K562 (cell line): Measurements from ENCODE around the gene VWA7. TPM values are rescaled to one million over a fixed set of nuclear protein-coding genes. Genes with fewer than 3 reads are reported as not detected.

Experiments
- ARID2 ChIP-seq: fragments of 450-650 bp; IDR thresholded peaks from 2 replicates; pipeline ENCODE4 v1.6.1; 2017; ENCODE audit warnings: antibody characterized with exemption, mild to moderate bottlenecking
- BHLHE40 ChIP-seq: IDR thresholded peaks from 2 replicates; pipeline ENCODE4 v1.6.1; 2011; ENCODE audit warnings: low read length, improper control_type of control experiment
- BRCA1 ChIP-seq, 2 experiments: fragments of 450-650 bp in 1 of 2; sonication (generic) in 1 of 2; formaldehyde crosslinking in 1 of 2; IDR thresholded peaks; 2 replicates each; pipeline versions ENCODE4 v1.5.0 to v1.6.1; 2017 to 2020; ENCODE audit warnings: mild to moderate bottlenecking in 1 of 2, missing genetic modification reagents in 1 of 2
- CHD4 ChIP-seq: fragments of 200-600 bp; sonication (generic); IDR thresholded peaks from 3 replicates; pipeline ENCODE4 v1.6.1; 2012; ENCODE audit warnings: low read depth, mild to moderate bottlenecking, mixed read lengths, low read length, inconsistent platforms; ENCODE audit not compliant: insufficient read depth, insufficient replicate concordance, poor library complexity, severe bottlenecking
- ELF2 ChIP-seq: fragments of 250-450 bp; sonication (Bioruptor Pico); IDR thresholded peaks from 2 replicates; pipeline ENCODE4 v1.5.0; 2021; ENCODE audit warnings: mild to moderate bottlenecking
- FOXJ3 ChIP-seq: sonication (generic); formaldehyde crosslinking; IDR thresholded peaks from 2 replicates; pipeline ENCODE4 v1.4.0; 2020; ENCODE audit warnings: mild to moderate bottlenecking, missing genetic modification reagents
- FOXK2 ChIP-seq, 2 experiments: fragments of 450-650 bp; IDR thresholded peaks in 1 of 2; conservative IDR thresholded peaks in 1 of 2; 2 replicates each; pipeline ENCODE4 v1.6.1; 2016; ENCODE audit warnings: low read depth in 2 of 2, mild to moderate bottlenecking in 1 of 2
- HMG20A ChIP-seq: fragments of 450-650 bp; formaldehyde crosslinking; conservative IDR thresholded peaks from 2 replicates; pipeline ENCODE4 v1.4.0; 2020; ENCODE audit warnings: mild to moderate bottlenecking, mixed read lengths
- KDM1A ChIP-seq, 2 experiments: fragments of 450-650 bp; IDR thresholded peaks; 2 replicates each; pipeline ENCODE4 v1.6.1; 2016; ENCODE audit warnings: mild to moderate bottlenecking in 2 of 2
- MAFF ChIP-seq: IDR thresholded peaks from 2 replicates; pipeline ENCODE4 v1.6.1; 2012; ENCODE audit warnings: low read length, improper control_type of control experiment
- PHF21A ChIP-seq: fragments of 450-650 bp; IDR thresholded peaks from 2 replicates; pipeline ENCODE4 v1.6.1; 2017; ENCODE audit warnings: low read depth, borderline replicate concordance
- POLR2AphosphoS5 ChIP-seq: IDR thresholded peaks from 2 replicates; pipeline ENCODE4 v1.6.1; 2011; ENCODE audit warnings: mild to moderate bottlenecking, low read depth, low read length, moderate library complexity; ENCODE audit not compliant: control insufficient read depth, insufficient read depth
- POLR2G ChIP-seq: fragments of 200-400 bp; formaldehyde crosslinking; IDR thresholded peaks from 2 replicates; pipeline ENCODE4 v1.6.1; 2017; ENCODE audit warnings: low read depth, mild to moderate bottlenecking, antibody characterized with exemption, low read length, moderate library complexity
- RAD51 ChIP-seq: fragments of 450-650 bp; IDR thresholded peaks from 2 replicates; pipeline ENCODE4 v1.7.1; 2016; ENCODE audit warnings: low read depth, mild to moderate bottlenecking, borderline replicate concordance
- SRSF7 ChIP-seq: fragments of 200-400 bp; formaldehyde crosslinking; optimal IDR thresholded peaks from 2 replicates; pipeline ENCODE3; 2017; ENCODE audit warnings: mild to moderate bottlenecking, low read depth, low read length
- TAF7 ChIP-seq: fragments of 450-650 bp; IDR thresholded peaks from 2 replicates; pipeline ENCODE4 v1.6.1; 2016; ENCODE audit warnings: missing genetic modification characterization, missing compliant biosample characterization
- YY1 ChIP-seq, 3 experiments: IDR thresholded peaks; 2 replicates each; pipeline ENCODE4 v1.6.1; 2011; ENCODE audit warnings: low read length in 2 of 3, mild to moderate bottlenecking in 2 of 3, moderate library complexity in 2 of 3, borderline replicate concordance in 1 of 3, control low read depth in 1 of 3, low read depth in 1 of 3; ENCODE audit not compliant: insufficient read depth in 3 of 3, insufficient replicate concordance in 2 of 3, control insufficient read depth in 1 of 3, insufficient read length in 1 of 3; ENCODE audit errors: extremely low read depth in 1 of 3
- ZNF212 ChIP-seq: fragments of 450-650 bp; formaldehyde crosslinking; IDR thresholded peaks from 2 replicates; pipeline ENCODE4 v1.4.0; 2020; ENCODE audit warnings: mild to moderate bottlenecking
- ZNF224 ChIP-seq: sonication (generic); formaldehyde crosslinking; IDR thresholded peaks from 2 replicates; pipeline ENCODE4 v1.8.0; 2022; ENCODE audit warnings: mild to moderate bottlenecking, missing genetic modification reagents
- ZNF253 ChIP-seq: fragments of 250-450 bp; sonication (Bioruptor Pico); conservative IDR thresholded peaks from 2 replicates; pipeline ENCODE4 v1.6.1; 2021; ENCODE audit warnings: mild to moderate bottlenecking
- polyA plus RNA-seq, 8 experiments: library from polyadenylated mRNA; depleted of rRNA in 4 of 8; stranded (reverse) in 5 of 8; unstranded in 3 of 8; fragments of >200 nt; fragmentation: Nextera tagmentation in 2 of 8; fragmentation: Illumina TruSeq in 1 of 8; extraction: Ambion mirVana in 2 of 8; extraction: Trizol in 1 of 8; gene quantifications; 2 replicates each; pipeline versions ENCODE4 v1.2.1 to v1.2.3, GENCODE V29; 2011 to 2014; ENCODE audit warnings: inconsistent platforms in 1 of 8, missing spikeins in 1 of 8
- total RNA-seq, 7 experiments: library from RNA; depleted of rRNA in 6 of 7; stranded (reverse); fragments of >200 nt in 6 of 7; fragmentation: Illumina TruSeq in 2 of 7; extraction: Trizol in 2 of 7; gene quantifications; 2 replicates each; pipeline versions ENCODE4 v1.2.1 to v1.2.3, GENCODE V29; 2011 to 2021; ENCODE audit warnings: low replicate concordance in 1 of 7
- TF ChIP-seq, protein P1 (sequence below): fragments of 250-450 bp; sonication (Bioruptor Pico); IDR thresholded peaks from 2 replicates; pipeline ENCODE4 v1.5.0; 2021; ENCODE audit warnings: mild to moderate bottlenecking, borderline replicate concordance
- TF ChIP-seq, protein P2 (sequence below), 3 experiments: IDR thresholded peaks in 2 of 3; conservative IDR thresholded peaks in 1 of 3; 2 replicates each; pipeline ENCODE4 v1.5.1; 2011 to 2012; ENCODE audit warnings: low read length in 3 of 3, mild to moderate bottlenecking in 3 of 3, control low read depth in 2 of 3, improper control_type of control experiment in 1 of 3, inconsistent platforms in 1 of 3, low read depth in 1 of 3, mixed read lengths in 1 of 3, moderate library complexity in 1 of 3; ENCODE audit not compliant: insufficient read depth in 2 of 3

Gene VWA7
- total and polyA plus RNA-seq, 9 of the 15 experiments (the other 6 are each of a cell fraction or from before 2014, with no cell fraction given), result 0.18 to 2.9 (median 0.95) TPM

DNA sequence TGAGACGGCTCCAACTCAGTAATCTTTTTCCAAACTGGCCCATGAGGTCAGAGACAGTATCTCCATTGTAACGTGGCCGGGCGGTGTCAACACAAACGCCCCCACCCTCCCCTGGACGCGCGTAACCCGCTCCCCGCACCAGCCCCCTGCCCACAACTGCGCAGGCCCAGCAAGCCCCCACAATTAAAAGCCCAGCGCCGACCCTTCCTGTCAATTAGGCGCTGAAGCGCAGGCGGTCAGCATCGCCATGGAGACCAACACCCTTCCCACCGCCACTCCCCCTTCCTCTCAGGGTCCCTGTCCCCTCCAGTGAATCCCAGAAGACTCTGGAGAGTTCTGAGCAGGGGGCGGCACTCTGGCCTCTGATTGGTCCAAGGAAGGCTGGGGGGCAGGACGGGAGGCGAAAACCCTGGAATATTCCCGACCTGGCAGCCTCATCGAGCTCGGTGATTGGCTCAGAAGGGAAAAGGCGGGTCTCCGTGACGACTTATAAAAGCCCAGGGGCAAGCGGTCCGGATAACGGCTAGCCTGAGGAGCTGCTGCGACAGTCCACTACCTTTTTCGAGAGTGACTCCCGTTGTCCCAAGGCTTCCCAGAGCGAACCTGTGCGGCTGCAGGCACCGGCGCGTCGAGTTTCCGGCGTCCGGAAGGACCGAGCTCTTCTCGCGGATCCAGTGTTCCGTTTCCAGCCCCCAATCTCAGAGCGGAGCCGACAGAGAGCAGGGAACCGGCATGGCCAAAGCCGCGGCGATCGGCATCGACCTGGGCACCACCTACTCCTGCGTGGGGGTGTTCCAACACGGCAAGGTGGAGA lies 38.1 kb upstream of the VWA7 start, which contains the start of the genes HSPA1A and HSPA1L (continued):
- no peak for TF ChIP-seq YY1 (IDR thresholded peaks at IDR 0.05; ENCODE audit: borderline replicate concordance in 1 of 3, control insufficient read depth in 1 of 3, extremely low read depth in 1 of 3, insufficient read depth in 3 of 3, insufficient read length in 1 of 3, insufficient replicate concordance in 2 of 3, low read depth in 1 of 3, low read length in 2 of 3)
- no peak for TF ChIP-seq ZNF253 (CRISPR knock-in tag)
- TF ChIP-seq FOXJ3, result no peak
- TF ChIP-seq POLR2G, result peak; percentile 99
- 0 out of 2 replicates have a peak, but pooled peaks have one; percentile 3 for TF ChIP-seq ZNF224
- TF ChIP-seq TAF7 (tag), result peak; percentile 89
- TF ChIP-seq, protein P1, sequence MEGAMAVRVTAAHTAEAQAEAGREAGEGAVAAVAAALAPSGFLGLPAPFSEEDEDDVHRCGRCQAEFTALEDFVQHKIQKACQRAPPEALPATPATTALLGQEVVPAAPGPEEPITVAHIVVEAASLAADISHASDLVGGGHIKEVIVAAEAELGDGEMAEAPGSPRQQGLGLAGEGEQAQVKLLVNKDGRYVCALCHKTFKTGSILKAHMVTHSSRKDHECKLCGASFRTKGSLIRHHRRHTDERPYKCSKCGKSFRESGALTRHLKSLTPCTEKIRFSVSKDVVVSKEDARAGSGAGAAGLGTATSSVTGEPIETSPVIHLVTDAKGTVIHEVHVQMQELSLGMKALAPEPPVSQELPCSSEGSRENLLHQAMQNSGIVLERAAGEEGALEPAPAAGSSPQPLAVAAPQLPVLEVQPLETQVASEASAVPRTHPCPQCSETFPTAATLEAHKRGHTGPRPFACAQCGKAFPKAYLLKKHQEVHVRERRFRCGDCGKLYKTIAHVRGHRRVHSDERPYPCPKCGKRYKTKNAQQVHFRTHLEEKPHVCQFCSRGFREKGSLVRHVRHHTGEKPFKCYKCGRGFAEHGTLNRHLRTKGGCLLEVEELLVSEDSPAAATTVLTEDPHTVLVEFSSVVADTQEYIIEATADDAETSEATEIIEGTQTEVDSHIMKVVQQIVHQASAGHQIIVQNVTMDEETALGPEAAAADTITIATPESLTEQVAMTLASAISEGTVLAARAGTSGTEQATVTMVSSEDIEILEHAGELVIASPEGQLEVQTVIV (CRISPR knock-in tag), result no peak
- TF ChIP-seq BHLHE40, result peak; percentile 41
- no peak for TF ChIP-seq CHD4
- TF ChIP-seq ZNF212, result 0 out of 2 replicates have a peak, but pooled peaks have one; percentile 80
- no peak for TF ChIP-seq SRSF7
- no peak for TF ChIP-seq BRCA1 (IDR thresholded peaks at IDR 0.05)
- TF ChIP-seq BRCA1 (CRISPR knock-in tag; IDR thresholded peaks at IDR 0.05), result no peak
- TF ChIP-seq POLR2AphosphoS5, result peak; percentile 99
- peak; percentile 2 to 49; a peak in 1 of 4 replicates for TF ChIP-seq FOXK2 (conservative IDR thresholded peaks at IDR 0.05 in 1 of 2, IDR thresholded peaks at IDR 0.05 in 1 of 2; ENCODE audit: low read depth in 2 of 2)
- TF ChIP-seq MAFF, result no peak; the same call in 1 of the 2 replicates
- 0 out of 2 replicates have a peak, but pooled peaks have one; percentile 22 for TF ChIP-seq RAD51
- no peak for TF ChIP-seq ELF2 (CRISPR knock-in tag)
- no peak for TF ChIP-seq HMG20A (CRISPR knock-in tag)
- TF ChIP-seq PHF21A, result 0 out of 2 replicates have a peak, but pooled peaks have one; percentile 36
- TF ChIP-seq ARID2, result no peak
- TF ChIP-seq, protein P2, sequence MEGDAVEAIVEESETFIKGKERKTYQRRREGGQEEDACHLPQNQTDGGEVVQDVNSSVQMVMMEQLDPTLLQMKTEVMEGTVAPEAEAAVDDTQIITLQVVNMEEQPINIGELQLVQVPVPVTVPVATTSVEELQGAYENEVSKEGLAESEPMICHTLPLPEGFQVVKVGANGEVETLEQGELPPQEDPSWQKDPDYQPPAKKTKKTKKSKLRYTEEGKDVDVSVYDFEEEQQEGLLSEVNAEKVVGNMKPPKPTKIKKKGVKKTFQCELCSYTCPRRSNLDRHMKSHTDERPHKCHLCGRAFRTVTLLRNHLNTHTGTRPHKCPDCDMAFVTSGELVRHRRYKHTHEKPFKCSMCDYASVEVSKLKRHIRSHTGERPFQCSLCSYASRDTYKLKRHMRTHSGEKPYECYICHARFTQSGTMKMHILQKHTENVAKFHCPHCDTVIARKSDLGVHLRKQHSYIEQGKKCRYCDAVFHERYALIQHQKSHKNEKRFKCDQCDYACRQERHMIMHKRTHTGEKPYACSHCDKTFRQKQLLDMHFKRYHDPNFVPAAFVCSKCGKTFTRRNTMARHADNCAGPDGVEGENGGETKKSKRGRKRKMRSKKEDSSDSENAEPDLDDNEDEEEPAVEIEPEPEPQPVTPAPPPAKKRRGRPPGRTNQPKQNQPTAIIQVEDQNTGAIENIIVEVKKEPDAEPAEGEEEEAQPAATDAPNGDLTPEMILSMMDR (IDR thresholded peaks at IDR 0.05 in 2 of 3, conservative IDR thresholded peaks at IDR 0.05 in 1 of 3; ENCODE audit: insufficient read depth in 2 of 3, low read depth in 1 of 3, low read length in 3 of 3), result 0 out of 6 replicates have a peak, but pooled peaks of 1 of the 3 experiments have one; percentile 1
- TF ChIP-seq KDM1A (IDR thresholded peaks at IDR 0.05), result no peak
